H1 (cell line): Measurements from ENCODE around the gene PSMD13. TPM values are rescaled to one million over a fixed set of nuclear protein-coding genes. Genes with fewer than 3 reads are reported as not detected.

ENCODE experiments used
- CHD7 ChIP-seq: fragments of 300-600 bp; sonication (generic); IDR thresholded peaks from 2 replicates; pipeline ENCODE4 v1.7.1; 2012; ENCODE audit warnings: low read length, moderate library complexity, mild to moderate bottlenecking, inconsistent platforms; ENCODE audit not compliant: insufficient replicate concordance
- GABPA ChIP-seq: IDR thresholded peaks from 2 replicates; pipeline ENCODE4 v1.6.1; 2011; ENCODE audit warnings: mild to moderate bottlenecking, low read length, moderate library complexity, borderline replicate concordance; ENCODE audit not compliant: insufficient read depth
- JUND ChIP-seq: IDR thresholded peaks from 2 replicates; pipeline ENCODE4 v1.6.1; 2011; ENCODE audit warnings: mild to moderate bottlenecking, improper control_type of control experiment, low read length
- POLR2AphosphoS5 ChIP-seq: IDR thresholded peaks from 2 replicates; pipeline ENCODE4 v1.6.1; 2011; ENCODE audit warnings: low read depth, low read length
- TAF1 ChIP-seq: IDR thresholded peaks from 2 replicates; pipeline ENCODE4 v1.6.1; 2011; ENCODE audit warnings: mild to moderate bottlenecking, low read depth, low read length
- polyA plus RNA-seq, 7 experiments: library from polyadenylated mRNA; depleted of rRNA in 3 of 7; stranded (reverse) in 5 of 7; unstranded in 2 of 7; fragments of >200 nt in 5 of 7; fragments of 200-250 nt in 2 of 7; gene quantifications; 1 replicate in 5 of 7; 2 replicates in 1 of 7; 4 replicates in 1 of 7; pipeline versions ENCODE4 v1.2.1 to v1.2.3, GENCODE V29; 2011 to 2013; ENCODE audit warnings: missing spikeins in 2 of 7, mixed read lengths in 2 of 7
- total RNA-seq: library from RNA; stranded (reverse); fragmentation: NEBNext Ultra II Directional; extraction: Animal tissue kit (Norgen Biotek cat#: 25700); gene quantifications from 2 replicates; pipeline ENCODE4 v1.2.1, GENCODE V29; 2021

Gene PSMD13
- total and polyA plus RNA-seq, 2 of the 8 experiments (the other 6 are each of a cell fraction or from before 2014, with no cell fraction given): 121 to 141 TPM

DNA sequence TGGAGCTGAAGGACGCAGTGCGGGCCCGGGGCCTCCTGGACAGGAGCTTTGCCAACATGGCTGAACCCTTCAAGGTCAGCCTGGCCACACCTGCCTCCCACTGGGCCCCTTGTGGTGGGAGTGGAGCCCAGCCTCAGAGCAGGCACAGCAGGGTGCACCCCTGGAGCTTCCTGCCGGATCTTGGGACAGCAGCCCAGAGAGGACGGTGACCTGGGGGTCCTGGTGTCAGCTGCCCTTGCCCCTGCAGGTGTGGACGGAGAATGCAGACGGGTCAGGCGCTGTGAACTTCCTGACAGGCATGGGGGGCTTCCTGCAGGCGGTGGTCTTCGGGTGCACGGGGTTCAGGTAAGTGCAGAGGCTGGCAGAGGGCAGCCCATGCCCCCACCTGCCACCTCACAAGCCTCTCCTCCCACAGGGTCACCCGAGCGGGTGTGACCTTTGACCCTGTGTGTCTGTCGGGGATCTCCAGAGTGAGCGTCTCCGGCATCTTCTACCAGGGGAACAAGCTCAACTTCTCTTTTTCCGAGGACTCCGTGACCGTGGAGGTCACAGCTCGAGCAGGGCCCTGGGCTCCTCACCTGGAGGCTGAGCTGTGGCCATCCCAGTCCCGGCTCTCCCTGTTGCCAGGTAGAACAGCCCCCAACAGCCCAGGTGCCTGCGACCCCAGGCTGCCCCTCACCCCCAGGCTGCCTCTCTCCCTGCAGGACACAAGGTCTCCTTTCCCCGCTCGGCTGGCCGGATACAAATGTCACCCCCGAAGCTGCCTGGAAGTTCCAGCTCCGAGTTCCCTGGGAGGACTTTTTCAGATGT lies 57.3 kb downstream of the PSMD13 start (continued):
- TF ChIP-seq CHD7: no peak
- TF ChIP-seq TAF1: no peak
- TF ChIP-seq JUND: no peak
- TF ChIP-seq POLR2AphosphoS5: no peak
- no peak for TF ChIP-seq GABPA
- TF ChIP-seq, all 59 proteins: peak for 0
